ENCODE measurements around the gene WFDC1. TPM values are rescaled to one million over a fixed set of nuclear protein-coding genes. Genes with fewer than 3 reads are reported as not detected.

The WFDC1 gene, protein sequence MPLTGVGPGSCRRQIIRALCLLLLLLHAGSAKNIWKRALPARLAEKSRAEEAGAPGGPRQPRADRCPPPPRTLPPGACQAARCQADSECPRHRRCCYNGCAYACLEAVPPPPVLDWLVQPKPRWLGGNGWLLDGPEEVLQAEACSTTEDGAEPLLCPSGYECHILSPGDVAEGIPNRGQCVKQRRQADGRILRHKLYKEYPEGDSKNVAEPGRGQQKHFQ
- total RNA-seq, result not detected in 2 replicates

DNA sequence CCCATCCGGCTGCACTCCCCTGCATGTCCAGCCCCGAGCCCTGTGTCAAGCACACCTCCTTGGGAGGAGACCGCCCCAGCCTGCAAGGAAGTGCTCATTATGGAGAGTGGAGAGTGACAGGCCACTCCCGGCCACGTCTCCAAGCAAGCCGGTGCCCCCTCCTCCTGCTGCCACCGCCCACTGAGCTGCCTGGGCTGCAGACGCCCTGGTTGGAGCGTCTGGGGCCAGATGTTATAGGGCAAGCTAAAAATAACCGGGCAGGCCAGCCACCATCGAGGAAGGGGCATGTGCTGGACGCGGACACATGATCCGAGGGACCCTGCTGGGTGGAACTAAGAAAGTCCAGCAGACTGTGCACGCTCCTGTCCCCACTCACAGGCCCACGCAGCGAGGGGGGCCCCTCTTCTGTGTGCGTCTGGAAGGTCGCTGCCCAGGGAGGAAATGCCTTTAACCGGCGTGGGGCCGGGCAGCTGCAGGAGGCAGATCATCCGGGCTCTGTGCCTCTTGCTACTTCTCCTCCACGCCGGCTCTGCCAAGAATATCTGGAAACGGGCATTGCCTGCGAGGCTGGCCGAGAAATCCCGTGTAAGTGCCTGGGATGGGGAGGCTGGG lies at the start of gene WFDC1:
Gene WFDC1 (plus strand): TSS at position 348 of the 612 bp plus-strand sequence. CDS start 94 bp downstream, at position 442.

DNA sequence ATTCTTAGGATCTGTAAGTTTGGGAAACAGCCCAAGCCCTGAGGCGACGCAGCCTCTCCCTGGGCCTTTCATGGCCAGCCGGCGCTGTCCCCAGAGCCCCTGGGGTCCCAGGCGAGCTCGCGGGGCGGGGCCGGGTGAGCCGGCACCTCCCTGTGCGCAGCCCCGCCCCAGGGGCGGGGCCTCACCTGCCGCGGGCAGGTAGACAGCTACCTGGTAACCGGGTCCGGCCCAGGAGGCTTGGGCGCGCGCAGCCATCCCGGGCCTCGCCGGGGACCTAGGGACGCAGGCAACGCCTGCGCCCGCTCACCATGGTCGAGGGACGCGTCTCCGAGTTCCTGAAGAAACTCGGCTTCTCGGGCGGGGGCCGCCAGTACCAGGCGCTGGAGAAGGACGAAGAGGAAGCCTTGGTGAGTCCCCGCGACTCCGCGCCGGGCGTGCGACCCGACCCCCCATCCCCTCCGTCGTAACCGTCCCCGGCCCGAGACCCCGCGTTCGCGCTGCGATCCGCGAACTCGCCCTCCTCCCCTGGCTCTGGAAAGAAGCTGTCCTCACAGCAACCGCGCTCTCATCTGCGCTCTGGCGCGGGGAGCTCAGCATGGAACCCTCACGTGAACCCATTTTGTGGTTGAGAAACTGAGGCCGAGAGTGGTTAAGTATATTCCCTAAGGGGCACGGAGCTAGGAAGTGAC lies 73.8 kb downstream of the WFDC1 start, which contains the start of gene ATP2C2:
Gene ATP2C2 (plus strand): TSS at position 231 of the 689 bp plus-strand sequence. CDS start 78 bp downstream, at position 309.

Other genes with a start within 250 kb of the WFDC1 start
- gene MBTPS1, start 177.9 kb upstream of the WFDC1 start, total RNA-seq, result 56.5 and 72.5 TPM in 2 replicates
- gene HSDL1, start 149.7 kb upstream of the WFDC1 start, total RNA-seq, result 12.0 and 13.5 TPM in 2 replicates
- gene DNAAF1, start 149.6 kb upstream of the WFDC1 start, total RNA-seq, result not detected in 2 replicates
- gene TAF1C, start 107.8 kb upstream of the WFDC1 start, total RNA-seq, result 9.8 and 18.3 TPM in 2 replicates
- not detected in 2 replicates for gene ADAD2, start 103.7 kb upstream of the WFDC1 start, total RNA-seq
- gene KCNG4, start 54.9 kb upstream of the WFDC1 start, total RNA-seq, result not detected in 2 replicates
- gene ATP2C2, start 73.7 kb downstream of the WFDC1 start, total RNA-seq, result 0.70 and 1.4 TPM in 2 replicates
- 53.1 and 54.9 TPM in 2 replicates for gene MEAK7, start 209.8 kb downstream of the WFDC1 start, total RNA-seq

Data from hair follicular keratinocyte (primary cell).